Sigmoid colon (tissue), 4 donors: ENCODE measurements around the gene NABP2.

Source experiments
- POLR2AphosphoS5 ChIP-seq, 4 donors: sonication (generic); formaldehyde crosslinking; IDR thresholded peaks; one replicate each; pipeline ENCODE4 v1.6.1; 2017; ENCODE audit warnings: antibody characterized with exemption in 4 of 4
- TF ChIP-seq, protein P1 (sequence below), 4 experiments: fragments of 450-650 bp in 3 of 4; fragments of 200-600 bp in 1 of 4; IDR thresholded peaks; one replicate each; pipeline ENCODE4 v1.5.1; 2016 to 2019; ENCODE audit warnings: antibody characterized with exemption in 4 of 4, mild to moderate bottlenecking in 3 of 4, moderate library complexity in 2 of 4

GRCh38 chr12:56248711-56249110 lies 24.6 kb downstream of the NABP2 start:
- TF ChIP-seq, protein P1, sequence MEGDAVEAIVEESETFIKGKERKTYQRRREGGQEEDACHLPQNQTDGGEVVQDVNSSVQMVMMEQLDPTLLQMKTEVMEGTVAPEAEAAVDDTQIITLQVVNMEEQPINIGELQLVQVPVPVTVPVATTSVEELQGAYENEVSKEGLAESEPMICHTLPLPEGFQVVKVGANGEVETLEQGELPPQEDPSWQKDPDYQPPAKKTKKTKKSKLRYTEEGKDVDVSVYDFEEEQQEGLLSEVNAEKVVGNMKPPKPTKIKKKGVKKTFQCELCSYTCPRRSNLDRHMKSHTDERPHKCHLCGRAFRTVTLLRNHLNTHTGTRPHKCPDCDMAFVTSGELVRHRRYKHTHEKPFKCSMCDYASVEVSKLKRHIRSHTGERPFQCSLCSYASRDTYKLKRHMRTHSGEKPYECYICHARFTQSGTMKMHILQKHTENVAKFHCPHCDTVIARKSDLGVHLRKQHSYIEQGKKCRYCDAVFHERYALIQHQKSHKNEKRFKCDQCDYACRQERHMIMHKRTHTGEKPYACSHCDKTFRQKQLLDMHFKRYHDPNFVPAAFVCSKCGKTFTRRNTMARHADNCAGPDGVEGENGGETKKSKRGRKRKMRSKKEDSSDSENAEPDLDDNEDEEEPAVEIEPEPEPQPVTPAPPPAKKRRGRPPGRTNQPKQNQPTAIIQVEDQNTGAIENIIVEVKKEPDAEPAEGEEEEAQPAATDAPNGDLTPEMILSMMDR (IDR thresholded peaks at IDR 0.05): no peak
- no peak for TF ChIP-seq POLR2AphosphoS5 (IDR thresholded peaks at IDR 0.05)
